Activated CD8-positive, alpha-beta memory T cell treated with anti-CD3 and anti-CD28 coated beads, Interleukin-2, amount 50 U/mL, for 48 hours (primary cell): ENCODE results near the gene LCE1D.

Experiments
- DNase-seq: peaks from one replicate; pipeline ENCODE4 v3.0.0-alpha.2; 2020

Gene LCE1D

DNA sequence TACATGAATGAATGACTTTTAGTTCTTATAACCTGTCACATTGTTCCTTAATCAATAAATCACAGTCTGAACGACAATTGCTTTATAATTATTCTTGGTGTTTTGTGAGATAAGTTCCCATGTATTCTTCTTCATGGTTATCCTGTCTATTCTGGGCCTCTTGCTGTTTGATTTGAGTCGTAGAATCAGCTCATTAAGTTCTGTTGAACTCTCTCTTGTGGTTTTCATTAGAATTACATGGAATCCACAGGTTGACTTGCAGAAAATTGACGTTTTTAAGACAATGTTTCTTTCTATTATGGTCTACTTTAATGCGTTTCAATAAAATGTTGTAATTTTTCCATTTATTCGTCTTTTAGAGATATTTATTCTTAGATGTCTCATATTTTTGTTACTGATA lies 26.8 kb downstream of the LCE1D start:
- DNase-seq: no peak

DNA sequence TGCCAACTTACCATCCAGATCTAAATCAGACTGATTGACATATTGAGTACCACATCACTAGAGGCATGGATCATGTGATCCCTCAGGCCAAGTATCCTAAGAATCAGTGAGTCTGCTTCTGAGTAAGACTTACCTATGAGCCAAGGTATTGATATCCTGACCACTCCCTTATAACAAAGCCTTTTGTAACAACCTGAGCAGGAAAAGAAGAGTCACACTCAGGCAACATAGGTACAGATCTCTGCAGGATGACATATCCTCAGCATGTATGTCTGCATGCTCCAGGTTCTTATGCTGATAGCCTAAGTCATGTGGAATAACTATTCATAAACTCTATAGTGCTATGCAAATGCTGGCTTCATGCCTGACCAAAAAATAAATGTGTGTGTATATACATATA lies 28.4 kb downstream of the LCE1D start:
- DNase-seq: no peak

- DNase-seq: no peak
Observed at GRCh38 chr1:152827173-152827572, 30.7 kb downstream of the LCE1D start, which contains the start of gene LCE1A. Gene LCE1A (plus strand): TSS chr1:152827473. CDS start chr1:152827473, 0 bp downstream.

DNA sequence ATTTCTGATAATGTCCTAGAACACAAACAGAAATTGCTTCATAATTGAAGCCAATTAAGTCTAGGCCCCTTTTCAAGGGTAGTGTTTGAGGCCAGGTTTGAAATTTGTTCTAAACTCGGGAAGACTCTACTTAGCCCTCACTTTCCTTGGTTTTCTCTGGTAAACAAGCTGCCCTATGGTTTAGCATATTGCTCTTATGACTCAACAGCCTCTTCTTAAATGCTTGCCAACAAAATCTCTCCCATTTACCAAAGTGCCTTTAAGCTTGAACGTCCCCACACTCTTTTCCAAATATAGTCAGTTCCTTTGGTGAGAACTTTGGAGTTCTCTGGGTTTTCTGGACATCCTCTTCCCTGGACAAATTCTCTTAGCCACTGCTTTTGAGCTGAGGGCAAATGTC lies 40.3 kb downstream of the LCE1D start:
- DNase-seq: no peak

DNA sequence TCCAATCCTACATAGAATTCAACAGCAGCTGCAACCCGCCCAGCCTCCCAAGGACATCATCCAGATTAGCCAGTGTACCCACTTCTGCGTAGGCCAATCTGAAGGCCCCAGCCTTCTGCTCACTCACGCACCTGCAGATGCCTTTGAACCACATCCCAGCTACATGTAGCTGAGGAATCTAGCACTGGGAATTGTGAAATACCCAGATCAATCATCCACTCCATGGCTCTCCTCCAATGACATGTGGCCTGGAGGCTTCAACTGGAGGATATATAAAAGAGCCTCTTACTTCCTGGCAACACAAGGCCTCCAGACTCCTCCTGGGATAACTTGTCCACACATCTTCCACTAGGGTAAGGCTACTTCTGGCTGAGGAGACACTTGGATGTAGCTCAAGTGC lies 46.0 kb downstream of the LCE1D start, which contains the start of gene LCE6A:
TSS of gene LCE6A (plus strand) at position 301 of the 400 bp plus-strand sequence. CDS start 665 bp downstream, outside the sequence.
- no peak for DNase-seq
